Superior temporal gyrus (tissue), 1 donor: ENCODE data around the gene GLI2.

Experiments
- DNase-seq: peaks from one replicate; pipeline ENCODE4 v3.0.0-alpha.2; 2016; ENCODE audit errors: extremely low spot score

The GLI2 gene

DNA sequence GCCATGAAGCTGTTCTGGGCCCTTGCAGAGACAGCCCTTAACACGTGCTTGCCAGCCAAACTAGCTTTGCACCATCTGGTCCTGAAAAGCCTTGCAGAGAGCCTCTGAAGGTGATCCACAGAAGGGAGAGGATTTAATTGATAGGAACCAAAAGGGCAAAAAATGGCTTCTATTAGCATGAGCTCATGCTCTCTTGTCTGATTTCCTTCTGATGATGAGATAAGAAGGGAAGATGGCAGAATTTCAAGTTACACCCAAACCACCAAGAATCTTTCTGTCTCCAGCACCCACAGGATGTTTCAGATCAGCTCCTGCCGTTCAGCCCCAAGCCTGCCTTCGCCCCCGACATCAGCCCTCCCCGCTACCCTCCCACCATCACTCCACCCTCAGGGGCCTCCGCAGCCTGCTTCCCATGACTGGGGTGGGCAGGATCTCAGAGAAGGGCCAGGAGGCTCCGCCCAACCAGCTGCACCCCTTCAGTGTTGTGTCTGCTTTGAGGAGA, 23.4 kb upstream of the GLI2 start:
- no peak for DNase-seq

DNA sequence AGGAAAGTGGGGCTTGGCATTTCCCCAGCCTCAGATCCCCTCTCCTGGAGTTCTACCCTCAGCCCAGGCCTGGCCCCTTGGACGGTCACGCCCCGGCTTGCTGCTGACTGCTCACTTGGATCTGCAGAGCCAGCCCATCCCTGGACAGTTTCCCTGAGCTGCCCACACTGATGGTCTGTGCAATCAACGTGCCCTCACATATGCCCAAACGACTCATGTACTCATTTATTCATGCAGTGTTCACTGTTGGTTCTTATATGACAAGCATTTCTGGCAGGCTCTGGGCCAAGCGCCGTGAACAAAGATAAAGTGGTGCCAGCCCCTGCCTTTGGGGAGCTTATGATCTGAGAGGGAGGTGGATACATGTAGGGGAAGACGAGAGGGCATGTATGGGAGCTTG, 20.3 kb upstream of the GLI2 start:
- DNase-seq: no peak

DNA sequence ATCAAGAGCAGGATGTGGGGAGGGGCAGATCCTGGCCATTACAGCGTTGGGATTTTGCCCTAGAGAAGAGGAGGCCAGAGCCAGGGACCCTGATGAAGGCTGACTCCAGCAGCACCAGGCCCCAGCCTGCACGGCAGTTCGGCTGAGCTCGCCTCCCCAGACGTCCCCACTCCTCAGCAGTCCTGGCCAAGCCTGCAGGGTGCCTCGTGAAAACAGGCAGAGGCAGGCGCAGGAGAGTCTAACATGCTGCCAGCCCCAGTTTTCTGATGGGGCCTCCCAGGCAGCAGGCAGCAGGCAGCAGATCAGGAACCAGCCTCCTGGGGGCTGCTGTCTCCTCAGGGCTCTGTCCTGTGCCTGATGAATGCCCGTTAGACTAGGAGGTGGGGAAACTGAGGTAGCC, 19.7 kb upstream of the GLI2 start:
- no peak for DNase-seq

DNA sequence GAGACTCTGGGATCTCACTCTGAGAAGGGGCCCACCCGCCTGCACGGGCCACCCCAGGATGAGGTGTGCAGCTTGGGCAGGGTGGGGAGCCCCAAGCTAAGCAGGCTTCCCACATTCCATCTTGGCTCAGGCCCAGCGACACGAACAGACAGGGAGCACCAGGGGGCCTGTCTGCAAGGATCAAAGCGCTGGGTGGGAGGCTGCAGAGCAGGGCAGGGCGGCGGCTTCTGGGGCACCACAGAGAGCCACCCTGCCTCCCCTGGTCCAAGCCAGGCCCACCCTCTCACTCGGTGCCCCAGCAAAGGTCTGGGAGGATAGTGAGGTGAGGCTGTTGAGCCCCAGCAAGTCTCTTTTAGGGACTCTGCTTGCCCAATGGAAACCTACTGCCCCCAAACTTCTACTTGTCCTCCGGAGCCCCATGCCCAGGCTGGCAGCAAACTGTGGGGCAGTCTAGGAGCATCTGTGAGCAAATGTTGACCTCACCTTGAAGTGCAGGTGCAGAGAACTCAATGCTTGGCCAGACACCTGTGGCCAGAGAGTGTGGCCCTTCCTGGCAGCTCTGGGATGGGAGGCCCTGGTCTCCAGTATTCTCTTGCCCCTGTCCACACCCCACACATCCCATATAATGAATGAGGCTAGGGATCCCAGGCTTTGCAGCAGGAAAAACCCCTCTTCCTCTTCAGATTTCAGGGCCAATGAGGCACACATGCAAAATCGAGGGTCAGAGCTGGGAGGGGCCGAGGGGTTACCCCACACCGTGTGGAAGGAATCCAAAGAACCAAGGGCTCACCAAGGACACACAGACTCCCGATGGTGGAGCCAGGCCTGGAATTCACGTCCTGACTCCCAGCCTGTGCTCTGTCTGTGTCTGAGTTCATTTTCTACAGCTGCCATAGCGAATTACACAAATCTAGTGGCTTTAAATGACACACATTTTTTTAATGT, 18.8 kb upstream of the GLI2 start:
- no peak for DNase-seq

DNA sequence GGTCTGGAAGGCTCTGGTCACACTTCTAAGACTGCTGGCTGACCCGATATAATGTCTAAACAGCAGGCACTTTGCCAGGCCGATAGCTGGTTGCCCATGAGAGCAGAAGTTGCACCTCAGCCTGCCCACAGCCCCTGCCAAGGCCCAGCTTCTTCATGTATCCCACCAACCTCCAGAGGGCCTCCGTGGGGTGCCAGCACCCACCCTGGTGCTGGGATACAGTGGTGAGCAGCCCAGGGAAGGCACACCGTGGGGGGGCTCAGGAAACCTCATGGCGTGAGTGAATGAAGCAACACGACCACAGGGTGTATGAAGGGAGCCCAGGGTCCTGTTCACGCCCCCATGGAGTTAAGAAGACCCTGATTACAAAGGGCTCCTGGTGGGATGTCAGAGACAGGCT, 16.2 kb upstream of the GLI2 start:
- no peak for DNase-seq

DNA sequence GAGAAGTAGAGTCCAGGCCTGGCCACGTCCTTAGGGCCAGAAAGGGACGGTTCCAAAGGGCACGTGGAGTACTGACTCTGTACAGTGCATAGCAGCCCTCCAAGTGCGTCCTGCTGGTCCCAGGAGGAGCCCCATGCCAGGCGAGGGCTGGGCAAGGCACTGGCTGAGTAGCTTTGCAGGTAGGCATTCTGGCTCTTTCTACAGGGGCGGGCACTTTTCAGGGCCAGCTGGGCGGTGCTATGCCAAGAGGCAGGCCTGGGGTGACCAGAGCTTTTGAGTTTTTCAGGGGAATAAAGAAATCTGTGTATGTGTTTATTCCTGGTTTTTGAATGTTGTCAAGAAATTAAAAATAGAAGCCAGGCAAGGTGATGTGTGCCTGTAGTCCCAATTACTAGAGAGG, 15.4 kb upstream of the GLI2 start:
- DNase-seq: no peak

DNA sequence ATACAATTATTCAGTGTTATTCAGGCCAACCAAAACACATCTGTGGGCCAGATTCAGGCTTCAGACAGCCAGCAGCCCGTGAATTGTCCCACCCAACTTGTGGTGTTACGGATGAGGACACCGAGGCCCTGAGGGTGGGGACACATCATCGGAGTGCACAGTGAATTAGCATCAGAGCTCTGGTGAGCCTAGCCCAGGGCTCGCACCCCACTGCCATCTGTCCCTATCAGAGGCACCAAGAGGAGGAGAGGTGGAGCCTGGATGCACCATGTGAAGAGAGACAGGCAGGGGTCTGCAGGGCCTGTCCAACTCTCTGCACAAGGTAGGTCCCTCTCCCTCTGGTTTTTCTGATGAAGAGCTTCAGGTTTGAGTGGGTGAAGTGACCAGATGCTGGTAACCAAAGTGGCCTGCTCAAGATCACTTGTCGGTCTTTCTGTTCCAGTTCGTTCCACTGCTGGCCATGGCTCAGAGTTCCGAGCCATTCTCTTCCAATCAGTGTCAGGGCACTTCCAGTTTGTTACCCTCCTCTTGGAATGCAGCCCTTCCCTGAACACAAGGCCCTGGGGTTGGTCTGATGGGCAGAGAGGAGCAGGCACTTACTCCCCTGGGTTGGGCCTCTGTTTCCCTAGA, 14.8 kb upstream of the GLI2 start:
- no peak for DNase-seq

DNA sequence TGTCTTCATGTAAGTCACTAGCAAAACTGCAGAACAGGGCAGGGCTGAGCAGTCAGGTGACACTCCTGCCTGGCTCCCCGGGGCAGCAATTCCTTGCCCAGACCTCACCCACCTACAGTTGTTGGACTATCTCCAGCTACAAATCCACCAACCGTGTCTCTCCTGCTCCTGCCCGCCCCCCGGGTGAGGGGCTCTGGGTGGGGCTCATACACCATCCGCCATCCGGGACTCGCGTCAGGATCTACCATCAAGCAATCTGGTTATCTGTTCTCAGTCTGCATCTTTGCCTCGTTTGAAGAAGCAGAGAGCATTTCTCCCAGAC, 13.5 kb upstream of the GLI2 start:
- no peak for DNase-seq

DNA sequence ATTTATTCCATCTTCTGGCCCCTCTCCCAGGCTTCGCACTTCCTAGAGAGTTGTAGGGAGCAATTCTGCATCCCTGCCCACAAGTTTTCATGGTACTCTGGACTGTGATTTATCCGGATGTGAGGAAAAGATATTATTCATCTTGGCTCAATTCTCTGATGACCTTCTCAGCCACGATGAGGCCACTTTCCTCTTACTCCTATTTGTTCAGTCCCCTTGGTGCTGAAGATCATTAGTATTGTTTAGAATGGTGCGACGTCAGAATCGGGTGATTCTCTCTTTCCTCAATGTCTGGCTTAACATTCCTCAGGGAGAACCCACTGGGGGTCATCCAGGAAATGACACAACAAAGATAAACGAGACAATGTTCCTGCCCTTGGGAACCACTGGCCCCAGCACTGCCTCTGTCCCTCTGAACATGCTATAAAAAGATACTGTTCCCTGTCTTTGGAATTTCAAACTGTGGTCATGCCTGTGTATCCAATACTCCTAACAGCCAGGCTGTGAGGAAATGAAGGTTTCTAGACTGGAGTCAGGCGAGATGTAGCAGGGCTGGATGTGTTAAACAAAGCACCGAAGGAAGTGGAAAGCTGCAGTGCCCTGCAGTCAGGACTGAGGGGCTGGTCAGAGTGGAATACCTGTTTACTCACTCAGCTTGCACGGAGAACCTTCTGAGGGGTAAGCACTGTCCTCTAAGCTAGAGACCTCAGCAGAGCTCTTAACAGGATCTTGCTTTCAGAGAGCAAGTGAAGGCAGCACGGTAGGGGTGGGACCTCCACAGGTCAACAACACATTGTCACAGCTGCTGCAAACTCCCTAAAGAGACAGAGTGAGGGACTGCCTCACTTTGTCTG, 12.9 kb upstream of the GLI2 start:
- no peak for DNase-seq

DNA sequence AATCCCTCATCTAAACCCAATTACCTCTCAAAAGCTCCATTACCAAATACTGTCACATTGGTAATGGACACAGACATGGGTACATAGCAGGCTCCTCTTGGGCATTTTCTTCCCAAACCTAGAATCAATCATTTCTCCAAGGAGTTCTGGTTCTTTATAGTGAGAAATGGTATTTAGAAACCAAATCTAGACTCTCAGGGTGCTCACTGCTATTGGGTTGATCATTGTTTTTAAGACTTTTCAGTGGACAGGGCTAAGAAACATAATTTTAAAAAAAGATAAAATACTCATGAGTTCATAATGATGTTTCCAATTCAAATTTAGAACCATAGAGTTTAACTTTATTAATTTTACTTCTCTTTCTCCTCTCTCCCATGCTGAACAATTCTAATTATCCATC, 9.4 kb upstream of the GLI2 start:
- DNase-seq: no peak

DNA sequence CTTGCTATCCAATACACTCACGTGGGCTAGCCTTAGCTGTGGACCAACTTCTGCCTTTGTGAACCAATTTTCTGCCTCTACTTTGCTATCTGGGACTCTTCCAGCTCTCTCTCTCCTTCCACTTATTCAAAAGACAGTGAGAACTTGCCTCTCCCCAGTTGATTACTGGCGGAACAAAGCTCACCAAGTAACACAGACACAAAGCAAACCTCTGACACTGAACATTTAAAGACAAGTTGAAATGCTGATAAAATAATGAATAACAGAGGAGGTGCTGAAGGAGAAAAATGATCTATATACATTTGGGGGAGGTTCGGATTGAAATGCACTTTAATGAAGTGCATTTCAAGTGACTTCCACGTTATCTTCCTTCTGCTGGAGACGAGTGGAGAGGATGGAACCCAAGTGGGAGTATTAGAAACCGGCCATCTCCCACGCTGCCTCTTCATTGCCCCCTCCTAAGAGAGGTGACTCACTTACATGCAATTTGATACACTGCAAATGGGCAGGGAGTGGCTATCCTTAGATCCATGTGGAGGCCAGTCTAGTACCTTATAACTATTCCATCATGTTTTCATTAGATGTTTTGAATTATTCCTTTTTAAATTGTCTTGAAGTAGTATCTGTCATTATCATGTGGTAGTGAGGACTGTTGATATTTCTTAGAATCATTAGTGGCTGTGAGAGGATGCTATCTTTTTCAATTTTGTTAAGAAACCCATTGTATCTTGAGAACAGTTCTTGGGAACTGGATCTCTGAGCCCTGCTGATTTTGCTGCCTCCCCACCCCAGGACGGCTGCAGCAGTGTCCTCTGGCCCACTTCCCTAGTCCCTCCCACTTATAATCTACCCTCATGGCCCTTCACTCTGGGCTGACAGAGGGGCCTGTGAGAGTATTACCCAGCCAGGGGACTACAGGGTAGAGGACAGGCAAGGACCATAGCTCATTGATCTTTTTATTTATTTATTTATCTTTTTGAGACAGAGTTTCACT, 6.0 kb upstream of the GLI2 start:
- no peak for DNase-seq

DNA sequence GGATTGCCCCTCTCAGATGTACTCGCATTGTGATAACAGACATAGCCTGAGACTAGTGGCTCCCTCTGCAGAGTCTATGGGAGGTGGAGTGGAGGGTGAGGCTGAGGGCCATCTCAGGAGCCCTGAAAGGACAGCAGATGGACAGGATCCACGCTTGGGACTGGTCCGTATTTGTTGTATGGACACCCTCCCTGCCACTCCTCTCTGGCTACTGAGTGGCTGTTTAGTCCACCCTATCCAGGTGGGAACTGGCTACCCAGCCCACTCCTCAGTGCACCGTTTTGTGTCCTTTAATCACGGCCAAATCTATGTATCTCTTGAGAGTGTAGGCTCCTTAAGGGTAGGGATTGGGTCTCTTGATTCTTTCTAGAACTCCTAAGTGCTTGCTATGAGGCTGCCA, 4.5 kb upstream of the GLI2 start:
- no peak for DNase-seq

DNA sequence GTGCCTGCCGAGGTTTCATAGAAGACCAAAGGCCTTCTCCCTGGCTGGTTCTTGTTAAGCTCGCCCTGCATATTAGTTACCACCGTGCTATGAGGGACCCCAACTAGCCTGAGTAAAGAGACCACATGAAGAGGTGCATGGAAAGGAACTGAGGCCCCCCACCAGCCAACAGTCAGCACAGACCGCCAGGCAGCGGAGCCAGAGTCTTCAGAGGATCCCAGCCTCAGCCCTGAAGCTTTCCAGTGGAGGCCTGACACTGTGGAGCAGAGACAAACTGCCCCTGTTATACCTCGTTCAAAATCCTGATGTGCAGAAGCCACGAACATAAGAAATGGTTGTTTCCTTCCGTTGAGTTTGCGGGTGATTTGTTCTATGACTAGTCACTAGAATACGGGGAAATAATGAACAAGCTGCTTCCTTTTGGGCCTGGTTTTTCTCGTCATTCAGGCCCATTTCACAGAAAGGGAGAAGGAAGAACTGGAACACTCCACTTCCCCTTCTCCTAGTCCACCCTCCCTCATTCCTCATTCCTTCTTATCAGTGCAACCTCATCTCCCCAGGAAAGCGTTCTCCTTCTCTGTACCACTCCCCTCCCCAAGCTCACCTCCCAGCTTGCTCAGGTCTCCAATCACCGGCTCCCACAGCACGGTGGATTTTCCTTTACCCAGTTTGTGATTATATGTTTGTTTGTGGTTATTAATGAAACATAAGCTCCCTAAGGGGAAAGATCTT, 3.0 kb upstream of the GLI2 start:
- DNase-seq: no peak

DNA sequence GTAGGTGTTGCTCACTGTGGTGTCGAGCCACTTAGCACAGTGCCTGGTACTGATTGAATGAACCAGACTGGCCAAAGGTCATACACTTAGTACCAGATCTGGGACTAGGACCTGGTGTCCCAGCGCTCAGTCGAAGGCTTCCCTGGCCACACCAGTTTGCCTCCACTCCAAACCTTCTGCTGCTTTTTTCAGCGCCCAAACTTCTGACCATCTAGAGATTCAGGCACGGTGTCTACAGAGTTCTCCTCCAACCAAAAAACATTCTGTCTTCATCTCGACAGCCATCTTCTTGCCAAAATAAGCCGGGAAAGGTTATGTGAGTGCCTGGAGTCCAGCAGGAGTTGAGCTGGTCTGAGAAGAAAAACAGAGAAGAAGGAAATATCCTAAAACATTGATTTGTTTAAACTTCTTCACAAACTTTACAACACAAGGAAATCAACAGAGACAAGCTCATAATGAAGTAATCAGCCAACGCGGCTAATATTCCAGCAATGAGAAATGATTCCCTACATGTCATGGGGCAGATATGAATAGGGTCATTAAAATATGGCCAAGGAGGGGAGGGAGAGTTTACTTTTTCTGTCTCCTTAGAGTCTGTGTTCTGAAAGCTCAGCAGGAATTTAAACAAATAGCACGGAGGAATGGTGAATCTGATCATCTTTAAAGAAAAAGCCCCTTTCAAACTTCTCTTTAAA, 2.3 kb upstream of the GLI2 start:
- DNase-seq: no peak

DNA sequence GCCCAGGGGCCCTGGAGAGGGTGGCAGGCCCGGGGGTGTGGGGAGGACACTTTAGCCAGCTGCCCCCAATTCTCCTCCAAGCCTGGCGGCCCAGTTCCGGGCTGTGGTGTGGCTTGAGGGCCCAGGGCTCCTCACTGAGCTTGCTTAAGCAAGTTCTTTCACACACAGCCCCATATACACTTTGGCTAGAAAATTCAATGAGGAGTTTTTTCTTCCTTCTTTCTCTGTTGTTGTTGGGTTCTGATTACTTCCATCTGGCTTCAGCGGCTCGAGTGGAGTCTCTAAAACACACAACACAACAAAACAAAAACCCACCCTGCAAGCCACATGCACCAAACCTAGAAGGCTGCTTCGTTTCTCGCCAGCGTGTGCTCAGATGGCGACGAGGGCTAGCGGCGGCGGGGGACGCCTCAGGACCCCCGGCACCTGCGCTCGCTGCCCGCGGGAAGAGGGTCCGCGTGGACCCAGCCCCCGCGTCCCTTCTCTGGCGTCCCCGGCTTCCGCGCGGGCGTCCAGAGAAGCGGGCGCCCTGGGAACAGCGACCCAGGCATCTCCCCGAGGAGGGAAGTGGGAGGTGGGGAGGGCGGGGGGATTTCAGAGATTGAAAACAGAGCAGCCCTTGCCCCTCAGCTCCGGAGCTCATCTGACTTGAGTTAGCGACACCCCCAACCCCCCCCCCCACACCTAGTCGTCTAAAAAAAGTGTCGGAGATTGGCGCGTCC, 577 bp upstream of the GLI2 start:
- no peak for DNase-seq

DNA sequence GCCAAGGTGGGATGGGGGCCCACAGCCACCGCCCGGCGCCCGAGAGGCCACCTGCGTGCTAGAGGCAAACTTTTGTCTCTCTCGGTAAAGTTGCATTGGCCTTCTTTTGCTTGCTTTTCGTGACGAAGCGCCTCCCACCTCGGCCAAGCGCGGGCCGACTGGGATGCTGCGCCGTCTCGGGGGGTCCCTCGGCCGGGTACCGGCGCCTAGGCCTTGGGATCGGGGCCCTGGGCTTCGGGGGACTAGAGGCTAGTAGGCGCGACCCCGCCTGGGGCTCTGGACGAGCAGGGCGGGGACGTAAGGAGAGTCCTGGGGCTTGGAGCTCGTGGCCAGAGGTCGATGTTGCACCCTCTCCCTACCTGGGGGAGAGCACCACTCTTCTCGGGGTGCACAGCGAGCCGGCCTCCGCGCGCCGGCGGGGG, 545 bp downstream of the GLI2 start:
- DNase-seq: no peak

DNA sequence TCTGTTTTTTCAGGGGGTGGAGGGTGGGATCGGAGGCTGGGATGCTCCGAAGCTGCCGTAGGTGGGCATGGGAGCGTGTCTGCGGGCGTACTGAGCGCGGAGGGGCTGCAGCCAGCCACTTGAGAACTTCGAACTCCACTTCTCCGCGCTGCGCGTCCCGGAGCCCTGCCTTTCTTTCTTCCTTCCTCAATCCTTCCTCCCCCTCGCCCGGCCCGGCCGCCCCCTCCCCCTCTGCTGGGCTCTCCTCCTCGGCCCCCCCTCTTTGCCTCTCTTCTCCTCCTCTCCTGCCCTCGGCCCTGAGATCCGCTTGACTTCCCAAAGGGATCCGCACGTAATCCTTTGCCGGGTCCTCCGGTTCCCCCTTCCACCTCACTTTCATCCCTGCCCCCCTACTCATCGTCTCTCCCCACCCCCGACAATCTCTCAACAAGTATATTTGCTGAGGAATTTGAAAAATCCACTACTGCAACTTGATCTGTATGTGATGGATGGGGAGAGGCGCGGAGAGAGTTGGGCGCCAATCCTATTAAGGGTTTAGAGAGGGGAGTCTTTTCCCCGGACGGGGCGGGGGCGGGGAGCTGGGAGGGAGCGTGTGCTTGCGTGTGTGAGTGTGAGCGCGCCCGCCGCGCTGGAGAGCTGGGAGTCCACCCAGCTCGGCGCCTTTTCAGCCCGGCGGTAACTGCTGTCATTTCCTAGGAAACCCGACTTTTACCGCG, 1.1 kb downstream of the GLI2 start:
- DNase-seq: no peak

DNA sequence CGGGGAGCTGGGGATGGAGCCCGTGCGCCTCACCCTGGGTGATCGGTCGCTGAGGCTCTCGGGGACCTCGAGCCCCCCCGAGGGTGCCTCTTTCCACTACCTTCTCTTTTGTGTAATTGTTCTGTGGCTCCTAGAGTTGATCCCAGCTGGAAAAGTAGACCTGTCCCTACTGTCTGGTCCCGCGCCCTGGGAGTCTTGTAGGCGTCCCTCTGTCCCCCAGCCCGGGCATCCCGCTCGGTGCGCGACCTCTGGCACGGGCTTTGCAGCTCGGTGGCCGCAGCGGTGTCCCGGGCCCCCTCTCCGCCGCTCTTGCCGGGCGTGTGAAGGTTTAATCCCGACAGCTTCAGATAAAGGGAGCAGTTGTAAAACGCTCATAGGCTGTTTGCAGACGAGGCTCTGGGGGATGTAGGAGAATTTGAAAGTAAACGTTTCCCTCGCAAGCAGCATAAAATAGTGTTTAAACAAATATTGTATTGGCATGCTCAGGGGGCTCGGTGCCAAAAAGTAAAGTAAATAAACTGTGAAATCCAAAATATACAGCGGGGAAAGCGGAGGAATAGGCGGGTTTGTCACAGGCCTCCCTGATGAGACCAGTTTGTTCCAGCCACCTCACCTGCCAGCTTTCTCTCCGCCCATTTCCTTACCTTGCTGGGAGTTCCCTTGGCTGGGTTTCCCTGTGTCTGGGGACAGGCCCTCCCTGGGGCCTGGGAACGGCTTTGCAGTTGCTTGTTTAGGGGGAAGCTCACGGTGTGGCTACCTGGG, 1.9 kb downstream of the GLI2 start:
- DNase-seq: no peak
